OCI-LY7 (cell line): ENCODE data around the gene KLHL8. TPM values are rescaled to one million over a fixed set of nuclear protein-coding genes. Genes with fewer than 3 reads are reported as not detected.

Source experiments
- BruUV-seq: library from RNA; stranded (reverse); fragments of 400-500 nt; replicated peaks from 2 replicates; lab custom pipeline; 2021; lab: Mats Ljungman, UMichigan
- CTCF ChIA-PET: fragments of 300-600 bp; sonication (Branson Sonifier 250); formaldehyde crosslinking; loops from one replicate; lab custom pipeline; 2022; ENCODE audit warnings: antibody characterized with exemption; ENCODE audit not compliant: unreplicated experiment; lab: Charles Lee
- POLR2A ChIA-PET: fragments of 300-600 bp; sonication (Branson Sonifier 250); formaldehyde crosslinking; loops from one replicate; lab custom pipeline; 2022; ENCODE audit warnings: antibody characterized with exemption; lab: Charles Lee
- DNase-seq: peaks from one replicate; pipeline ENCODE4 v3.0.0-alpha.2; 2015; ENCODE audit warnings: low spot score
- H2AFZ ChIP-seq: fragments of 200-600 bp; sonication (generic), shearing (Covaris generic); 2 replicates; pipeline ENCODE4 v1.6.1; 2014; ENCODE audit warnings: mild to moderate bottlenecking, antibody characterized with exemption, low read length, moderate library complexity
- H3K27ac ChIP-seq: fragments of 200-600 bp; sonication (generic); 2 replicates; pipeline ENCODE4 v1.5.1; 2014; ENCODE audit warnings: mixed run types, low read depth, mild to moderate bottlenecking, moderate library complexity, low read length, inconsistent platforms; ENCODE audit not compliant: poor library complexity, severe bottlenecking
- H3K36me3 ChIP-seq: fragments of 200-600 bp; sonication (generic); 2 replicates; pipeline ENCODE4 v1.6.1; 2014; ENCODE audit warnings: mild to moderate bottlenecking, antibody characterized with exemption, low read length, moderate library complexity, mixed read lengths; ENCODE audit not compliant: insufficient read depth
- H3K4me1 ChIP-seq: fragments of 200-600 bp; sonication (generic); 2 replicates; pipeline ENCODE4 v1.5.1; 2014; ENCODE audit warnings: mild to moderate bottlenecking, low read length; ENCODE audit not compliant: insufficient read depth, poor library complexity, severe bottlenecking
- H3K4me2 ChIP-seq: fragments of 200-600 bp; sonication (generic); 2 replicates; pipeline ENCODE4 v1.6.1; 2014; ENCODE audit warnings: mild to moderate bottlenecking, low read length
- H3K4me3 ChIP-seq: fragments of 200-600 bp; sonication (generic); 2 replicates; pipeline ENCODE4 v1.5.1; 2014; ENCODE audit warnings: mild to moderate bottlenecking, low read depth, low read length; ENCODE audit not compliant: poor library complexity, severe bottlenecking
- H3K79me2 ChIP-seq: fragments of 200-600 bp; sonication (generic); 2 replicates; pipeline ENCODE4 v1.6.1; 2016; ENCODE audit warnings: low read depth, mild to moderate bottlenecking, low read length, moderate library complexity, mixed read lengths; ENCODE audit not compliant: insufficient read depth
- H3K9me2 ChIP-seq: fragments of 200-600 bp; sonication (generic); 2 replicates; pipeline ENCODE4 v1.6.1; 2016; ENCODE audit warnings: mild to moderate bottlenecking, low read length, mixed read lengths; ENCODE audit not compliant: insufficient read depth
- H3K9me3 ChIP-seq: fragments of 200-600 bp; sonication (generic); 2 replicates; pipeline ENCODE4 v1.6.1; 2014; ENCODE audit warnings: mild to moderate bottlenecking, mixed run types, low read length, mixed read lengths
- H4K20me1 ChIP-seq: fragments of 200-600 bp; sonication (generic); 2 replicates; pipeline ENCODE4 v1.6.1; 2014; ENCODE audit warnings: mild to moderate bottlenecking, antibody characterized with exemption, low read length, moderate library complexity, mixed read lengths; ENCODE audit not compliant: insufficient read depth
- CTCF ChIP-seq: fragments of 200-600 bp; sonication (generic); conservative IDR thresholded peaks from 2 replicates; pipeline ENCODE4 v1.5.1; 2014; ENCODE audit warnings: mild to moderate bottlenecking, antibody characterized with exemption, low read length, moderate library complexity, mixed read lengths
- EZH2phosphoT487 ChIP-seq: fragments of 200-600 bp; sonication (generic); IDR thresholded peaks from 2 replicates; pipeline ENCODE4 v1.6.1; 2018; ENCODE audit warnings: low read depth, borderline replicate concordance, mild to moderate bottlenecking, mixed run types, antibody characterized with exemption, low read length, moderate library complexity, mixed read lengths
- intact Hi-C: fragments of 100-400 bp; cut with micrococcal nuclease; formaldehyde crosslinking; loops from one replicate; pipeline ENCODE4 v1.10.0; 2022; ENCODE audit not compliant: unreplicated experiment
- total RNA-seq, 2 experiments: library from RNA; depleted of rRNA in 1 of 2; stranded (reverse); fragments of >200 nt in 1 of 2; shearing (Covaris generic) in 1 of 2; gene quantifications; 2 replicates each; pipeline ENCODE4 v1.2.3, GENCODE V29; 2014 to 2022

Gene KLHL8
- total RNA-seq, 2 experiments from 2014 or later, result 9.0 to 23.4 TPM

GRCh38 chr4:87240341-87240740 lies 19.9 kb upstream of the KLHL8 start:
- H2AFZ ChIP-seq, result no peak overlapping the region
- no peak overlapping the region for H3K27ac ChIP-seq
- H3K4me1 ChIP-seq, result no peaks in the 10 kb centered on the region
- H3K4me3 ChIP-seq, result no peak overlapping the region
- DNase-seq, result no peak
- H3K9me3 ChIP-seq, result peaks cover 19% of the 10 kb centered on the region; the same call in 1 of the 2 replicates
- POLR2A ChIA-PET, result interaction anchor here (0.6 to 1.2 kb wide), 2 partner anchors 13 to 1769 kb away, joined by 3 read pairs; no protein-coding TSS in a partner anchor
- BruUV-seq, result no TSS peak
- no peaks in the 10 kb centered on the region for H4K20me1 ChIP-seq
- intact Hi-C loops, result no loop called here
- CTCF ChIA-PET, result no interaction called here
- TF ChIP-seq CTCF (no peak), EZH2phosphoT487 (no peak)
- no peaks in the 10 kb centered on the region for H3K9me2 ChIP-seq
- H3K79me2 ChIP-seq, result no peaks in the 10 kb centered on the region
- H3K36me3 ChIP-seq, result no peaks in the 10 kb centered on the region
- H3K4me2 ChIP-seq, result no peak overlapping the region

- Histone ChIP-seq H3K4me2 (no peak overlapping the region), H2AFZ (no peak overlapping the region), H3K9me2 (no peaks in the 10 kb centered on the region), H3K4me3 (no peak overlapping the region), H3K36me3 (no peaks in the 10 kb centered on the region), H3K27ac (no peak overlapping the region), H4K20me1 (no peaks in the 10 kb centered on the region), H3K4me1 (no peaks in the 10 kb centered on the region), H3K9me3 (peaks cover 19% of the 10 kb centered on the region; the same call in 1 of the 2 replicates), H3K79me2 (no peaks in the 10 kb centered on the region)
- DNase-seq, result no peak
- intact Hi-C loops, result loop anchor here (5.0 kb wide), 3 partner anchors 318 to 743 kb away; no protein-coding TSS in a partner anchor
- ChIA-PET CTCF (no interaction called here), POLR2A (interaction anchor here (0.6 to 1.2 kb wide), 2 partner anchors 13 to 1768 kb away, joined by 3 read pairs; no protein-coding TSS in a partner anchor)
- TF ChIP-seq CTCF (no peak), EZH2phosphoT487 (no peak)
- no TSS peak for BruUV-seq
Observed at GRCh38 chr4:87239821-87240220, 19.4 kb upstream of the KLHL8 start.

GRCh38 chr4:87239194-87239593 lies 18.8 kb upstream of the KLHL8 start:
- no peak overlapping the region for H3K27ac ChIP-seq
- CTCF ChIA-PET, result no interaction called here

More at GRCh38 chr4:87239194-87239593, 18.8 kb upstream of the KLHL8 start:
- Histone ChIP-seq H3K79me2 (no peaks in the 10 kb centered on the region), H3K4me1 (no peaks in the 10 kb centered on the region), H4K20me1 (no peaks in the 10 kb centered on the region), H3K9me3 (peaks cover 19% of the 10 kb centered on the region; the same call in 1 of the 2 replicates), H3K36me3 (no peaks in the 10 kb centered on the region), H3K4me2 (no peak overlapping the region), H3K4me3 (no peak overlapping the region), H3K9me2 (no peaks in the 10 kb centered on the region), H2AFZ (no peak overlapping the region)
- POLR2A ChIA-PET, result no interaction called here
- no peak for TF ChIP-seq EZH2phosphoT487
- DNase-seq, result no peak
- no TSS peak for BruUV-seq
- intact Hi-C loops, result loop anchor here (5.0 kb wide), 3 partner anchors 317 to 742 kb away; no protein-coding TSS in a partner anchor
